ELR (cell line): ENCODE results near the gene PLEKHH1.
"Not testable (repeated sequence)": the region's sequence is repeated elsewhere in the genome, so short reads cannot be mapped to it uniquely, and the experiment has no call there.

Experiments used
- DNase-seq: peaks from one replicate; pipeline ENCODE4 v3.0.0-alpha.2; 2015; ENCODE audit warnings: low read depth

PLEKHH1 gene

GRCh38 chr14:67533754-67534085 lies 630 bp downstream of the PLEKHH1 start:
- no peak for DNase-seq

DNA sequence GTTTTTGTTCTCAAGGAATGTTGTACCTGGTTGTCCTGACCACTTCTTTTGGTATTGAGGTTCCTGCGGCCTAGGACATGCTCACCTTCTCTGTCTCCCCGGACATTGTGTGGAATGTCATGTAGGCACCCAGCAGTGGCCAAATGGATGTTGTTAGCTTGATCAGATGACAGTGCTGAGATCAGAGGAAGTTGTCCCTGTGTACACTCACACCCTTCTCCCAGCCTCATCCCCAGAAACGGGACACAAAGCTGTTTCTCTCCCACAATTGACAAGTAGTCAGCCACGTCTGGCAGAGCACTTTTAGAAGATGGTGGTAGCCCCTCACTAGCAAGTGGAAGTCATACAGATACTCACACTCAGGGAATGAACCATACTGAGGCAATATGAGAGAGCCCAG lies 3.0 kb downstream of the PLEKHH1 start:
- no peak for DNase-seq

GRCh38 chr14:67537736-67538135 lies 4.6 kb downstream of the PLEKHH1 start:
- no peak for DNase-seq

DNA sequence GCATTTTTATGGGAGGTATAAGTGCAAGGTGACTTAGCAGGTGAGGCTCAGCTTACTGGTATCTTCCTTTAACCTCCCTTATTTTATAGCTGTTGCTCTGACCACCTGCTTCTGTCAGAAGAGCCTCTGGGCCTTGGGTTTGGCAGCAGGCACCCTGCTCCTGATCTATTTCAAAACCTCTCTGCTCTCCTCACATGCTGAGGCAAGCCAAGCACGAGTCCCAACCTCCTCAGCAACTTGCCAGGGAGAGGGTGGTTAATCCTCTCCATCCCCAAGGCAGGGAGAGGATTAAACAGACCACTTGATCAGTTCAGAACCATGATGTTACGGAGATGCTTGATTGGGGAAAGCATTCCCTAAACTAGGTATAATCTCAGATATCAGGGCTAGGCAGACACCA lies 5.4 kb downstream of the PLEKHH1 start:
- DNase-seq, result no peak

DNA sequence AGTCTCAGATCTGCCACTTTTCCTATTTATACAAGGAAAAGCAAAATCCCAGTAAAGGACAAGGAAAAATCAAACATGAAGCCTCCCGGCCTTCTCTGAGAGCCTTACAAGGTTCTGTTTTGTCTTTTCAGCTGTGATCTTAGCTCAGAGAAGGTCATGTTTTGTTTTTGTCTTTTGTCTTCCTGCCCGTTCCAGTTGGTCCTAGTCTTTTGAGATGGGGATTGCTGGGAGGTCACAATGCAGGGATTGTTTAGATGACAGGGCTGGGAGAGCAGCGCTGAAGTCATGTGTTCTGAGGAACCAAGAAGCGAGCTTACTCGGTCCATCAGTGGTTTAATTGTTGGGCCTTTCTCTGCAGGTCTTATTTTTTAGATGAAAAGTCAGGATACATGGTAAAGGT lies 6.0 kb downstream of the PLEKHH1 start:
- no peak for DNase-seq

- no peak for DNase-seq
Measured at GRCh38 chr14:67541448-67542387, 8.6 kb downstream of the PLEKHH1 start.

GRCh38 chr14:67542620-67543019 lies 9.5 kb downstream of the PLEKHH1 start:
- DNase-seq, result not testable (repeated sequence)

GRCh38 chr14:67544590-67544989 lies 11.5 kb downstream of the PLEKHH1 start:
- DNase-seq, result no peak

DNA sequence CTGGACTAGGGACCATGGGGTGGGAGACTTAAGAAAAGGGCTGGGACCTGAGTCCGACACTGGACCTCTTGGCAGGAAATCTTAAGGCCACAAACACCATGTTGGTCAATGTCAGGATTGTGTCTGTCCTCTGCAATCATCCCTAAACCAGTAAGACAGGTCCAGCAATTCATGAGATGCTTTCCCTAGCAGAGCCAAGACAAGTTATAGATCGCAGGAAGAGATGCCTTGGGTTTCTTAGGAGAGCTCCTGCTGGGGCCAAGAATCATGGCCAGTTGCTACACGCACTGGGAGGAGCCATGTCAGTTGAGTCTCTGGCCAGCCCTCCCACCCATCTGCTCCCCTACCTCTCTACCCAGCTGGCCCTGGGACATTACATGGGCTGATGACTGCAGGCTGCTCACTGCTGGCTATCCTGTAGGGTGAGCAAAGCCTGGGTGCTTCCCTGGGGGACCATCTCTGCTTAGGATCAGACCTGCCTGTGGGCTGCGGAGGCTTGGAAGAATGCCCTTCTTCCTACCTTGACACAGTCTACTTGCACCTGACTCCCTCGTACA lies 14.2 kb downstream of the PLEKHH1 start:
- DNase-seq, result no peak

DNA sequence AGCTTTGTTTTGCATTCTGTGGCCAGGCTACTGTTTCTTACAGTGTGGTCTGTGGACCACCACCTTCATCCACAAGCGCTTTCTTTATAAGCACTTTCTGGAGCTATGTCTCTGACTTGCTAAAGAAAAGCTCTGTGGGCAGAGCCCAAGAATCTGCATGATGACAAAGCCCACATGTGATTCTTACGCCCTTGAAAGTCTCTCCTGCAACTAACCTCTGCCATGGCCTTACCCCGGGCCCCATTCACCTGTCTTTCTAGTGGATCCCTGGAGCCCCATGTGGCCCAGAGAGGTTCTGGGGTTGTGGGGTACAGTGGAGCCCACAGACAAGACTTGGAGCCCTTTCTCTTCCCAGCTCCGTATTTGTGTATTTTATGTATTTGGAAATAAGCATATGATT lies 16.6 kb downstream of the PLEKHH1 start:
- no peak for DNase-seq

DNA sequence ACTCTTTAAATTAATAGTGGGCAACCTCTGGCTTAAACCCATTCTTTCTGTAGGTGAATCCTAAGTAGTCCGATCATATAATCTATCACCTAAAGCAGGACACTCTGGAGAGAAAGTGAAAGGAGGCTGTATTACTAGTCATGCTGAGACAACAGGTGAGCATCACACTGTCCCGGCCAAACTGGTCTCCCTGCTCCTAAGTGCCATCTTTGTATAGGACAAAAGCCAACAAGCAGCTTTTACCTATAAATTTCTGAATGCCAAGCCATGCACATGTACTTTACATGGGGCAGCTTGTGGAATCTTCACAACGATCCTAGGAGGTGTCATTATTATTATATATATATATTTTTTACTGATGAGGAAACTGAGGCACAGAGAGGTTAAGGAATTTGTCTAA lies 18.0 kb downstream of the PLEKHH1 start:
- DNase-seq, result no peak

- no peak for DNase-seq
Measured at GRCh38 chr14:67551940-67552339, 18.9 kb downstream of the PLEKHH1 start.

DNA sequence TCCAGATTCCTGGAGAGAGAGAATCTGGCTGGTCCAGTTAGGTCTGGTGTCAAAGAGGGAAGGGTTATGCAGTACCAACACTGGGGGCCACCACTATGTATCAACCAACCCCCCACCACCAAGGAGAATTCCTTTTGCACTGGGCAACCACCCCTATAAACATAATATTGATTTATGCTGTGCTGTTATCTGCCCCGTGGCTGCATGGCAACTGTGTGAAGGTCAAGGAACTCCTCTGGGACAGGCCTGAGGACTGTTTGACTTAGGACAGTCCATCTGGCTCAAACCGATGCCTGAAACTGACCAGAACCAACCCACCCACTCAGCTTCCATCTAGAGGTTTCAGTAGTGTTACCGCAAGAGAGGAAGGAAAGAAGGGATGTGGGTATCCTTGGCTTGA lies 20.5 kb downstream of the PLEKHH1 start:
- DNase-seq, result no peak

DNA sequence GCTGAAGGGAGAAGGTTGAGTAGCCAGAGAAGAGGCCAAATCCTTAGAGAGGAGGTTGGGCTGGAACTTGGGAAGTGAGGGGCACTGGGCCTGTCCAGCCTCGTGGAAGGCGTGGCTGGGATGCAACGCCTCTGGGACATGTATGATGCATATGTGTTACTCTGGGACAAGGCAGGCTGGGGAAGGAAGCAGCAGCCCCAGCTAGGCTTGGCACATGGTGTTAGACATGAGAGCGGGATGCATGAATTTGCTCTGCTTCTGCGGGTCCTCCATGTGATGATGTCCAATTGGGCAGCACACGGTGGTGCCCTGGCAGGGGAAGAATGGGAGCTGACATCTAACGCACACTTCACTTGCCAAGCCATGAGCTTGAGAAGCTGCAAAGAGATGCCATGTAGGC lies 21.3 kb downstream of the PLEKHH1 start:
- DNase-seq, result no peak

DNA sequence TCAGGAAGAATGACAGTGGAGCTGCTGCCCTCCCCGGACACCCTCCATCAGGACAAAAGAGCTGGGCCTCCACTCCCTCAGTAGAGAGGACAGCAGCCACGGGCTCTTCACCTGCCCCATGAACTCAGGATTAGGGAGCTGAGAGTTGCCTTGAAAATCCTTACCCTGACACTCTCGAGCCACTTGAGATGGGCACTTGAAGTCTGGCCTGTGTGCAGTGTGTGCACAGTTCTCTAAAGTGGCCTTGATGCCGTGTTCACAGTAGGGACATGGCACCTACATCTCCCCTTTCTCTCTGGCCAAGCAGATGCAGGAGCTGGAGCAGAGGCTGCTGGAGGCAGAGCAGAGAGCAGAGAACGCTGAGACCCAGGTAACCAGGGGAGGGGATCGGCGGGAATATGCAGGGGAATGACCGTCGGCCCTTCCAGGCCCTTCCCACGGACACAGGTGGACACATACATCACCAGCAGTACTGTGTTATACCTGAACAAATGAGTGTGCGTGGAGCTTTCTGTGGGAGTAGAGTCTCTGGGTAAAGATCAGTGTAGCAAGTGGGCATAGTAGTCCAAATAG lies 22.5 kb downstream of the PLEKHH1 start:
- no peak for DNase-seq

DNA sequence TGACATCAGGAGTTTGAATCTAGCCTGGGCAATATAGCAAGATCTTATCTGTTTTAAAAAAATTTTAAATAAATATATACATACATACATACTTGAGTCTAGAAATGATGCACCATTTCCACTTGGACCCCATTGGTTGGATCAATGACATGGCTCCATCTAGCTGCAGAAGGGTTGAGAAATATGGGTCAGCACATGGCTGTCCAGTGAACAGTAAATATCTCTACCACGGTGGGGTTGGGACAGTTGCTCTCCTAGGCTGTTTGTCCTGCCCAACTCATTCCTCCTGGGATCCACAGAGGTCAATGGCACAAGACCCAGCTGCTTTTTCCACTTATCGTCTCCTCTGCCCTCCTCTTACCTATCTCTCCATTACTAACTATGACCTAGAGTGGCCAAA lies 23.6 kb downstream of the PLEKHH1 start:
- no peak for DNase-seq

GRCh38 chr14:67557118-67557517 lies 24.0 kb downstream of the PLEKHH1 start:
- DNase-seq, result peak; percentile 56

GRCh38 chr14:67557656-67558055 lies 24.6 kb downstream of the PLEKHH1 start:
- DNase-seq, result no peak

DNA sequence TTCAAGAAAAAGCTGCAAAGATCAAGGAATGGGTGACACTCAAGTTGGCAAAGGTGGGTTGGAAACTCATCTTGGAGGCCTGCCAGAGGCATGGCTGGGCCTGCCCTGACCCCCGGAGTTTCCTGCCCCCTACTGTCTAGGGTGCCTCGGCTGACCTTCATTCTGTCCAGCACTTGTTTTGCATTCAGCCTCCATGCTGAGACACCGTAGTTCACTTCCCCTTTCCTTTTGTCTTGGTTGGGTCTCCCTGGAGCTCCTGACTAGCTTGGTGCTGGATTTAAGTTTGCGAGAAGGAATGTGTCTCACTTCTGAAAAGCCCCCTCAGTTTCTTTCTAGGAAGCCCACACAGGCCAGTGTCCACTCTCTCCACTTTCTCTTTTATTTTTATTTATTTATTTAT lies 26.5 kb downstream of the PLEKHH1 start:
- DNase-seq, result no peak

DNA sequence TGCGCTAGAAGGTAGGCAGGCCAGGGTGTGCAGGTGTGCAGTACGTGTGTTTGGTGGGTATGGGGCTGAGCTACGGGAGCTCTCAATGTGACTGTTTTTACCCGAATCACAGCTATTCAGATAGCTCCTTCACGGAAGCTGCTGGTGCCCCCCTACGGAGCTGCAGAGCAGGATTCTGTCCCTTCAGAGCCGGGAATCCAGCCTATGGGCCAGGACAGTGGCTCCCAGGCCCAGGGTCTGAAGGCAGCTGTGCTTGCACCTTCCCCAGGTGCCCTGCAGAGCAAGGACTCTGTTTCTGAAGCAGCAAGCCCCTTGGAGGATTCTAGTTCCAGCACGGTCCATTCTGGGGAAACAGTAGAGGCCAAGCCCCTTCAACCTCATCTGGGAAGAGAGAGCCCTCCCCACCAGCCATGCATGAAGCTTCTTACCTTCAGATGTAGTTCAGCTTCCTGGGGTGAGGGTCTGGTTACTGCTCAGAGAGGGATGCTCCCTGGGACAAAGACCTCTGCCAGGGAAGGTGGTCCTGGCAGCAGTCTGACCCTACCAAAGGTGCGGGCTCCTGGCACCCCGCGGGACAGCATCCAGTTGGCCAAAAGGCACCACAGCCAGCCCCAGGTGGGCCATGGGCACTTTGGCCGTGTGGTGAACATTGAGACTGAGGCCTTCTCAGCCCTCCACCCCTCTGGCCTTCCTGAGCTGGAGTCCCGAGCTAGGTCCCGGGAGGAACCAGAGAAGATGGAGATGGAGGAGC lies 29.1 kb downstream of the PLEKHH1 start:
- no peak for DNase-seq

GRCh38 chr14:67562776-67563150 lies 29.7 kb downstream of the PLEKHH1 start:
- DNase-seq, result no peak

DNA sequence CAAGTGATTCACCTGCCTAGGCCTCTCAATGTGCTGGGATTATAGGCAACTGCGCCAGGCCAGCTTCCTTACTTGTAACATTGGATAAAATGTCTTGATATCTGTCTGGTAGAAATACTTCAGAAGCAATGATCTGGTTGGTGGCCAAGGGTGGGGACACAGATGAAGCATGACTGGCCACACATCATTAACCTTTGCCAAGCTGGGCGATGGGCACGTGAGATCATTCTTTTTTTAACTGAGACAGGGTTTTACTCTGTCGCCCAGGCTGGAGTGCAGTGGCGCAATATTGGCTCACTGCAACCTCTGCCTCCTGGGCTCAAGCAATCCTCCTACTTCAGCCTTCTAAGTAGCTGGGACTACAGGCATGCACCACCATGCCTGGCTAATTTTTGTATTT lies 31.1 kb downstream of the PLEKHH1 start:
- DNase-seq, result no peak

GRCh38 chr14:67566908-67567307 lies 33.8 kb downstream of the PLEKHH1 start:
- DNase-seq, result no peak
